GM21529 (cell line): ENCODE data around the gene SLC22A1.
"Not testable (repeated sequence)": the region's sequence is repeated elsewhere in the genome, so short reads cannot be mapped to it uniquely, and the experiment has no call there.

Experiments used
- ATAC-seq: cut with Tn5 transposase; IDR thresholded peaks from one replicate; pipeline ENCODE4 v1.9.1; 2021; ENCODE audit not compliant: unreplicated experiment

SLC22A1 gene

GRCh38 chr6:160137130-160137988 lies 15.7 kb downstream of the SLC22A1 start:
- no peak for ATAC-seq

- ATAC-seq: peak; percentile 69
Measured at GRCh38 chr6:160137989-160138835, 16.6 kb downstream of the SLC22A1 start.

- ATAC-seq: no peak
Measured at GRCh38 chr6:160138839-160139419, 17.3 kb downstream of the SLC22A1 start.

- ATAC-seq: no peak
Measured at GRCh38 chr6:160139420-160139851, 17.8 kb downstream of the SLC22A1 start.

GRCh38 chr6:160140493-160140892 lies 18.9 kb downstream of the SLC22A1 start:
- ATAC-seq: not testable (repeated sequence)

- no peak for ATAC-seq
Measured at GRCh38 chr6:160141001-160141726, 19.5 kb downstream of the SLC22A1 start.

GRCh38 chr6:160142115-160142715 lies 20.6 kb downstream of the SLC22A1 start:
- no peak for ATAC-seq

GRCh38 chr6:160146454-160147145 lies 25.0 kb downstream of the SLC22A1 start:
- ATAC-seq: no peak

- no peak for ATAC-seq
Measured at GRCh38 chr6:160147146-160147536, 25.5 kb downstream of the SLC22A1 start.

GRCh38 chr6:160154471-160154870 lies 32.9 kb downstream of the SLC22A1 start:
- ATAC-seq: no peak

- no peak for ATAC-seq
Measured at GRCh38 chr6:160156842-160157241, 35.2 kb downstream of the SLC22A1 start.

- no peak for ATAC-seq
Measured at GRCh38 chr6:160160450-160160849, 38.8 kb downstream of the SLC22A1 start.

- ATAC-seq: no peak
Measured at GRCh38 chr6:160160929-160161646, 39.5 kb downstream of the SLC22A1 start.

GRCh38 chr6:160161647-160161986 lies 40.0 kb downstream of the SLC22A1 start:
- ATAC-seq: no peak

GRCh38 chr6:160162030-160162566 lies 40.5 kb downstream of the SLC22A1 start:
- no peak for ATAC-seq

GRCh38 chr6:160163425-160163824 lies 41.8 kb downstream of the SLC22A1 start:
- ATAC-seq: no peak

- no peak for ATAC-seq
Measured at GRCh38 chr6:160163912-160164311, 42.3 kb downstream of the SLC22A1 start.

- ATAC-seq: not testable (repeated sequence)
Measured at GRCh38 chr6:160165928-160166327, 44.3 kb downstream of the SLC22A1 start.
